Type B pancreatic cell (in vitro differentiated cells): ENCODE measurements around the gene PLB1. TPM values are rescaled to one million over a fixed set of nuclear protein-coding genes. Genes with fewer than 3 reads are reported as not detected.

Experiments used
- DNase-seq: peaks from one replicate; pipeline ENCODE4 v3.0.0; 2021; ENCODE audit warnings: mixed read lengths; ENCODE audit not compliant: unreplicated experiment; ENCODE audit errors: extremely low spot score
- H3K27ac Mint-ChIP-seq: 2 replicates; pipeline ENCODE4 v1.8.0; 2021; ENCODE audit warnings: mild to moderate bottlenecking, mixed read lengths
- H3K27me3 Mint-ChIP-seq: 2 replicates; pipeline ENCODE4 v1.8.0; 2021; ENCODE audit warnings: mixed read lengths
- H3K36me3 Mint-ChIP-seq: 2 replicates; pipeline ENCODE4 v1.8.0; 2021; ENCODE audit warnings: mixed read lengths
- H3K4me1 Mint-ChIP-seq: one replicate; pipeline ENCODE4 v1.8.0; 2021; ENCODE audit warnings: mixed read lengths; ENCODE audit not compliant: unreplicated experiment
- H3K4me3 Mint-ChIP-seq: 2 replicates; pipeline ENCODE4 v1.8.0; 2021; ENCODE audit warnings: mild to moderate bottlenecking, mixed read lengths
- H3K9me3 Mint-ChIP-seq: 2 replicates; pipeline ENCODE4 v1.8.0; 2021; ENCODE audit warnings: mixed read lengths
- CTCF ChIP-seq: fragments of 200-600 bp; sonication (generic); conservative IDR thresholded peaks from 2 replicates; pipeline ENCODE4 v1.5.0; 2021; ENCODE audit warnings: antibody characterized with exemption, mild to moderate bottlenecking
- total RNA-seq: library from RNA; stranded (reverse); gene quantifications from 2 replicates; pipeline ENCODE4 v1.2.1, GENCODE V29; 2021; ENCODE audit warnings: low replicate concordance

The PLB1 gene
- total RNA-seq, 1 donor from 2014 or later, result 1.9 TPM

- H3K27ac Mint-ChIP-seq, result peak overlapping the region; percentile 23
- no peaks in the 10 kb centered on the region for H3K9me3 Mint-ChIP-seq
- no peak for TF ChIP-seq CTCF
- H3K4me1 Mint-ChIP-seq, result peaks cover 53% of the 10 kb centered on the region
- H3K4me3 Mint-ChIP-seq, result no peak overlapping the region
- H3K27me3 Mint-ChIP-seq, result no peaks in the 10 kb centered on the region
- DNase-seq, result no peak
- H3K36me3 Mint-ChIP-seq, result no peaks in the 10 kb centered on the region
These were observed 158.2 kb downstream of the PLB1 start for GRCh38 chr2:28653892-28654662.

- H3K4me3 Mint-ChIP-seq, result no peak overlapping the region
These were observed 158.9 kb downstream of the PLB1 start for GRCh38 chr2:28654663-28655320.

GRCh38 chr2:28656937-28657615 is 161.2 kb downstream of the PLB1 start:
- H3K36me3 Mint-ChIP-seq, result no peaks in the 10 kb centered on the region
- DNase-seq, result no peak
- H3K9me3 Mint-ChIP-seq, result no peaks in the 10 kb centered on the region
- H3K4me1 Mint-ChIP-seq, result peaks cover 43% of the 10 kb centered on the region
- no peak for TF ChIP-seq CTCF
- H3K27ac Mint-ChIP-seq, result peak overlapping the region; percentile 42
- H3K27me3 Mint-ChIP-seq, result no peaks in the 10 kb centered on the region
- no peak overlapping the region for H3K4me3 Mint-ChIP-seq

More at GRCh38 chr2:28654663-28655320, 158.9 kb downstream of the PLB1 start:
- H3K27me3 Mint-ChIP-seq, result no peaks in the 10 kb centered on the region
- H3K36me3 Mint-ChIP-seq, result no peaks in the 10 kb centered on the region
- no peaks in the 10 kb centered on the region for H3K9me3 Mint-ChIP-seq
- H3K4me1 Mint-ChIP-seq, result peaks cover 46% of the 10 kb centered on the region
- no peak for DNase-seq
- TF ChIP-seq CTCF, result no peak
- peak overlapping the region; percentile 23 for H3K27ac Mint-ChIP-seq

GRCh38 chr2:28658369-28658768 is 162.5 kb downstream of the PLB1 start:
- Mint-ChIP-seq H3K4me3 (no peak overlapping the region), H3K27me3 (no peaks in the 10 kb centered on the region), H3K4me1 (peaks cover 50% of the 10 kb centered on the region), H3K9me3 (no peaks in the 10 kb centered on the region), H3K36me3 (no peaks in the 10 kb centered on the region), H3K27ac (no peak overlapping the region)
- no peak for TF ChIP-seq CTCF
- DNase-seq, result no peak

GRCh38 chr2:28659127-28659526 is 163.3 kb downstream of the PLB1 start:
- no peak for DNase-seq
- H3K9me3 Mint-ChIP-seq, result no peaks in the 10 kb centered on the region
- H3K4me1 Mint-ChIP-seq, result peaks cover 56% of the 10 kb centered on the region
- H3K36me3 Mint-ChIP-seq, result no peaks in the 10 kb centered on the region
- H3K4me3 Mint-ChIP-seq, result no peak overlapping the region
- no peak overlapping the region for H3K27ac Mint-ChIP-seq
- no peak for TF ChIP-seq CTCF
- H3K27me3 Mint-ChIP-seq, result no peaks in the 10 kb centered on the region
